ENCODE measurements around the gene MX2.

MX2 gene

DNA sequence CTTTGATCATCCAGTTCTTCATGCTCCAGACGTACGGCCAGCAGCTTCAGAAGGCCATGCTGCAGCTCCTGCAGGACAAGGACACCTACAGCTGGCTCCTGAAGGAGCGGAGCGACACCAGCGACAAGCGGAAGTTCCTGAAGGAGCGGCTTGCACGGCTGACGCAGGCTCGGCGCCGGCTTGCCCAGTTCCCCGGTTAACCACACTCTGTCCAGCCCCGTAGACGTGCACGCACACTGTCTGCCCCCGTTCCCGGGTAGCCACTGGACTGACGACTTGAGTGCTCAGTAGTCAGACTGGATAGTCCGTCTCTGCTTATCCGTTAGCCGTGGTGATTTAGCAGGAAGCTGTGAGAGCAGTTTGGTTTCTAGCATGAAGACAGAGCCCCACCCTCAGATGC is 96.7 kb downstream of the MX2 start:
- H3K4me3 ChIP-seq (ENCODE audit: low read depth, low read length) = no peak overlapping the region
- TF ChIP-seq, protein P1, sequence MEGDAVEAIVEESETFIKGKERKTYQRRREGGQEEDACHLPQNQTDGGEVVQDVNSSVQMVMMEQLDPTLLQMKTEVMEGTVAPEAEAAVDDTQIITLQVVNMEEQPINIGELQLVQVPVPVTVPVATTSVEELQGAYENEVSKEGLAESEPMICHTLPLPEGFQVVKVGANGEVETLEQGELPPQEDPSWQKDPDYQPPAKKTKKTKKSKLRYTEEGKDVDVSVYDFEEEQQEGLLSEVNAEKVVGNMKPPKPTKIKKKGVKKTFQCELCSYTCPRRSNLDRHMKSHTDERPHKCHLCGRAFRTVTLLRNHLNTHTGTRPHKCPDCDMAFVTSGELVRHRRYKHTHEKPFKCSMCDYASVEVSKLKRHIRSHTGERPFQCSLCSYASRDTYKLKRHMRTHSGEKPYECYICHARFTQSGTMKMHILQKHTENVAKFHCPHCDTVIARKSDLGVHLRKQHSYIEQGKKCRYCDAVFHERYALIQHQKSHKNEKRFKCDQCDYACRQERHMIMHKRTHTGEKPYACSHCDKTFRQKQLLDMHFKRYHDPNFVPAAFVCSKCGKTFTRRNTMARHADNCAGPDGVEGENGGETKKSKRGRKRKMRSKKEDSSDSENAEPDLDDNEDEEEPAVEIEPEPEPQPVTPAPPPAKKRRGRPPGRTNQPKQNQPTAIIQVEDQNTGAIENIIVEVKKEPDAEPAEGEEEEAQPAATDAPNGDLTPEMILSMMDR (IDR thresholded peaks at IDR 0.05; ENCODE audit: low read depth, low read length) = no peak
